Muscle layer of colon (tissue), 2 donors: ENCODE measurements around the gene OR10C1.
"Not testable (repeated sequence)": the region's sequence is repeated elsewhere in the genome, so short reads cannot be mapped to it uniquely, and the experiment has no call there.

Experiments used
- H3K27ac ChIP-seq: one replicate; pipeline ENCODE4 v1.7.0; 2013; ENCODE audit warnings: low read depth, mild to moderate bottlenecking, low read length, moderate library complexity
- H3K27me3 ChIP-seq, 2 donors: one replicate each; pipeline ENCODE4 v1.7.0; 2013; ENCODE audit warnings: low read length in 2 of 2, mild to moderate bottlenecking in 2 of 2; ENCODE audit not compliant: insufficient read depth in 2 of 2, control insufficient read depth in 1 of 2
- H3K36me3 ChIP-seq: one replicate; pipeline ENCODE4 v1.7.0; 2013; ENCODE audit warnings: mild to moderate bottlenecking, low read length; ENCODE audit not compliant: insufficient read depth
- H3K4me1 ChIP-seq: one replicate; pipeline ENCODE4 v1.7.0; 2013; ENCODE audit warnings: mild to moderate bottlenecking, low read length; ENCODE audit not compliant: insufficient read depth
- H3K4me3 ChIP-seq, 2 donors: one replicate each; pipeline ENCODE4 v1.7.0; 2013; ENCODE audit warnings: low read length in 2 of 2, low read depth in 1 of 2, mild to moderate bottlenecking in 1 of 2, moderate library complexity in 1 of 2
- H3K9ac ChIP-seq: one replicate; pipeline ENCODE4 v1.7.0; 2013; ENCODE audit warnings: low read length
- H3K9me3 ChIP-seq: one replicate; pipeline ENCODE4 v1.7.0; 2013; ENCODE audit warnings: mild to moderate bottlenecking, low read length
- donor health status: abdominal sarcoma.
- donor health status: Adenocarcinoma of cecum.

OR10C1 gene, protein sequence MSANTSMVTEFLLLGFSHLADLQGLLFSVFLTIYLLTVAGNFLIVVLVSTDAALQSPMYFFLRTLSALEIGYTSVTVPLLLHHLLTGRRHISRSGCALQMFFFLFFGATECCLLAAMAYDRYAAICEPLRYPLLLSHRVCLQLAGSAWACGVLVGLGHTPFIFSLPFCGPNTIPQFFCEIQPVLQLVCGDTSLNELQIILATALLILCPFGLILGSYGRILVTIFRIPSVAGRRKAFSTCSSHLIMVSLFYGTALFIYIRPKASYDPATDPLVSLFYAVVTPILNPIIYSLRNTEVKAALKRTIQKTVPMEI

DNA sequence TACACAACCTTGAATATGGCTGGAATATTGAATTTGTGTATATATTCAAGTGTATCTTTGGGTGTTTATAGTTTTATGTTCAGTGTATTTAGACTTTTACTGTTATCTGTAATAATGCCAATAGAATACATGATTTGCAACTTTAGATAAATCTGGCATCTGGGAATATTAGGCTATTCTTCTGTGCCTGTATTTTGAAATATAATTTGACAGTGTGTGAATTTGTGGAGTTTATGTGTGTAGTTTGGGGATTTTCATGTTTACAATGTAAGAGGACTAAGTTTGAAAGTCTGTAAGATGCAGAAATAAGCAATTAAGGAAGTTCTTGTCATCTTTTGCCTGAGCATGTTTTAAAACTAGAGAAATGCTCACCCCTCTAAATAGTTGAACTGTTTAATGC, at the start of gene OR10C1:
TSS of gene OR10C1 (plus strand) at position 301 of the 400 bp plus-strand sequence. CDS start 710 bp downstream, outside the sequence.
- Histone ChIP-seq H3K4me3 (no peak within 1 kb of the TSS), H3K4me1 (no peaks in the 10 kb centered on the region), H3K9me3 (no peaks in the 10 kb centered on the region), H3K36me3 (no peaks in the 10 kb centered on the region), H3K9ac (no peak within 1 kb of the TSS), H3K27me3 (no peaks in the 10 kb centered on the region), H3K27ac (no peak within 1 kb of the TSS)

DNA sequence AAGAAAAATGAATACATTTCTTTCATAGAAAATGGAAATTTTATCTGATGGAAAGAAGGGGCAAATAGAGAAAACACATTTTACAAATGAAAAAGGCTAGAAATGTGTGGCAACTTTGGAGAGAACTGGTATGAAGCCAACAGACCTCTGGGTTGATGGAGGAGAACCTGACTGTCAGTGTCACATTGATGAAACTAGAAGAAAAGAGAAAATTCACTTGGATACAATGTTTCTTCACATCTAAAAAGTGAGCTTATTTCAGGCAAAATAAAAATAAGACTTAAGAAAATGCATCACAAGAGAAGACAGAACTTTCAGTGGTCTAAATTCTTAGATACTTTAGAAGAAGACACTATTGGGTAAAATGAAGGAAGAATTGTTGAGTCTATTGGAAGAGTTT, 43.8 kb upstream of the OR10C1 start, which contains the start of gene OR12D2:
TSS of gene OR12D2 (plus strand) at position 301 of the 400 bp plus-strand sequence. CDS start 1,069 bp downstream, outside the sequence.
- Histone ChIP-seq H3K36me3 (no peaks in the 10 kb centered on the region), H3K27ac (no peak within 1 kb of the TSS), H3K27me3 (no peaks in the 10 kb centered on the region), H3K4me3 (no peak within 1 kb of the TSS), H3K9ac (no peak within 1 kb of the TSS), H3K4me1 (no peaks in the 10 kb centered on the region), H3K9me3 (no peaks in the 10 kb centered on the region)

DNA sequence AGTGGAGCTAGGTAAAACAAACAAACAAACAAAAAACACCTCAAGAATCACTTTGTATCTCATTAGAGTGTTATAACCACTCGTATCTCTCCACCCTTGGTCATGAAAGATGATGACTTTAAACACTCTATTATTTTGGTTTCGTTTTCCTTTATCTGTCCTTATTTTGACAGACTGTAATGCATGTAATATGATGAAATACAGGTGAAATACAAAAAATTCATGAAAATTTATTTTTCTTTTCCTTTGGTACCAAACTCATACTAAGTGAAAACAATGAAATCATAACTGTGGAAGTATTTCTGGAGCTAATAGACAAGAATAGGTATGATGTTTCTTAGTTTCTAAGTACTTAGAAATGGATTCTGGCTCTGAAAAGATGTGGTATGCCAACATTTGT, 39.6 kb upstream of the OR10C1 start:
- no peaks in the 10 kb centered on the region for H3K36me3 ChIP-seq
- H3K4me3 ChIP-seq: no peak overlapping the region
- no peaks in the 10 kb centered on the region for H3K9me3 ChIP-seq
- H3K27me3 ChIP-seq: no peaks in the 10 kb centered on the region
- no peak overlapping the region for H3K27ac ChIP-seq
- H3K9ac ChIP-seq: no peak overlapping the region
- H3K4me1 ChIP-seq: no peaks in the 10 kb centered on the region

DNA sequence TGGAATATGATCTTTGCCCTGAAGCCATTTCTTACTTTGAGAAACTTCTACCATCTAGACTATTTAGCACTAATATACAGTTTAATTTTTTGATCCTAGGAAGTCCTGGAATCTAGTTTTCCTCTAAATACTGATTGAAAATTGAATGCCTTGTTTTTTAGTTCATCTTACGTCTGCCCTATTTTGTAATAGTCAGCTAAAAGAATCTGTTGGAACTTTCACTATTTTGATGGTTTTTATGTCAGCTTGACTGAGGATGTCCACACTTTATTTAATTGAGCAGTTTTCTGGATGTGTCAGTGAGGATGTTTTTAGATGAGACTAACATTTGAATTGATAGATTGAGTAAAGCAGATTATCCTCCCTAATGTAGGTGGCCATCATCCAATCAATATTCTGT, 35.3 kb upstream of the OR10C1 start:
- no peak overlapping the region for H3K27ac ChIP-seq
- H3K4me3 ChIP-seq: no peak overlapping the region
- H3K9me3 ChIP-seq: no peaks in the 10 kb centered on the region
- H3K4me1 ChIP-seq: no peaks in the 10 kb centered on the region
- H3K36me3 ChIP-seq: no peaks in the 10 kb centered on the region
- no peaks in the 10 kb centered on the region for H3K27me3 ChIP-seq
- H3K9ac ChIP-seq: no peak overlapping the region

DNA sequence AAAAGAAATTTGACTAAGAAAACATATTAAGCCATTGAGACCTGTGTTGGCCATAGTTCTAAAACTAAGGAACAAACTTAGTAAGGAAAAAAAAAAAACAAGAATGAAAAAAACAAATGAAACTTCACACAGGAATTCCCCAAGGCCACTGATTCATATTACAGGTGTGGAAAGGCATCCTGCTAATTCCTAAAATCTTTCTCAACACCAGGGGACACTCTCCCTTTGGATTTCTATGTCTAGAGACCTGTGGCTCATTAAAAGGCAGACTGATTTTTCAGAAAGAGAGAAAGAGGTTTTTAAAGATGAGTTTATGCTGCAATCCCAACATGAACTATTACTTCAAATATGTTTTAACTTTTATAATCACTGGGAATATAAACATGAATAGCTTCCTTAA, 24.5 kb upstream of the OR10C1 start, which contains the start of gene OR12D1:
TSS of gene OR12D1 (plus strand) at position 341 of the 400 bp plus-strand sequence.
- H3K36me3 ChIP-seq: no peaks in the 10 kb centered on the region
- no peaks in the 10 kb centered on the region for H3K27me3 ChIP-seq
- no peak within 1 kb of the TSS for H3K27ac ChIP-seq
- no peaks in the 10 kb centered on the region for H3K4me1 ChIP-seq
- no peak within 1 kb of the TSS for H3K4me3 ChIP-seq
- H3K9me3 ChIP-seq: no peaks in the 10 kb centered on the region
- no peak within 1 kb of the TSS for H3K9ac ChIP-seq

DNA sequence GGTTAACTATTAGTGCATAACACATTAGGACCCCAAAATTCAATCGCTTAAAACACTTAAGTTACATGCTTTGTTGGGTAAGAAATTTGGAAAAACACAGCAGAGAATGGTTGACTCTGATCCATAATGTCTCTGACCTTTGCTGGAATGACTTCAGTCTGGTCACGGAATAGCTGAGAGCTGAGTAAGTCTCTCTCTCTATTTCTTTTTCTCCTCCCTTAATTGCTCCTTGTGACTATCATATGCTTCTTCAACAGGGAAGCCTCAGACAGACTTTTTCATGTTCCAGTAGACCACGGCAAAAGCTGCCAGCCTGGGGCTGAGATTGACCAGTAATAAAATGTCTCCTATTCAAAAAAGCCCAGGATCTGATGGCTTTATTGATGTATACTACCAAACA, 19.6 kb upstream of the OR10C1 start:
- Histone ChIP-seq H3K27ac (no peak overlapping the region), H3K27me3 (no peaks in the 10 kb centered on the region), H3K4me1 (no peaks in the 10 kb centered on the region), H3K9me3 (no peaks in the 10 kb centered on the region), H3K9ac (no peak overlapping the region), H3K36me3 (no peaks in the 10 kb centered on the region), H3K4me3 (no peak overlapping the region)

DNA sequence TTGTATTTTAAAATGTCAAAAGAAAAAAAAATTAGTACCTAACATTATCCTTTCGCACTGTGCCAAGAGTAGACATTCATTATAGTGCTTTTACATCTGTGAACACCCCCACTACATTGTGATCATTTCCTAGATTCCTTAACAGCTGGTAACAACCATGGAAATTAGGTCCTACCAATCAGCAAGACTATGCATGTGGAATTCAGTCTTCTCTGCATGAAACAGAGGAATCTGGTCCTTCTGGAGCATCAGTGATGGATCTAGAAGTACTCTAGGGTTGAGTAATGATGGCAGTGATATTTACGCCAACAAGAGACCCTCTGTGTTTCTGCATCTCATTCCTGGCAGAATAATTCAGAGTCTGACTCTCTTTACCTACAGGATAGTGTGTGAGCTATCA, 14.9 kb upstream of the OR10C1 start:
- Histone ChIP-seq H3K4me3 (no peak overlapping the region), H3K4me1 (no peaks in the 10 kb centered on the region), H3K27me3 (no peaks in the 10 kb centered on the region), H3K9ac (no peak overlapping the region), H3K9me3 (no peaks in the 10 kb centered on the region), H3K27ac (no peak overlapping the region), H3K36me3 (no peaks in the 10 kb centered on the region)

DNA sequence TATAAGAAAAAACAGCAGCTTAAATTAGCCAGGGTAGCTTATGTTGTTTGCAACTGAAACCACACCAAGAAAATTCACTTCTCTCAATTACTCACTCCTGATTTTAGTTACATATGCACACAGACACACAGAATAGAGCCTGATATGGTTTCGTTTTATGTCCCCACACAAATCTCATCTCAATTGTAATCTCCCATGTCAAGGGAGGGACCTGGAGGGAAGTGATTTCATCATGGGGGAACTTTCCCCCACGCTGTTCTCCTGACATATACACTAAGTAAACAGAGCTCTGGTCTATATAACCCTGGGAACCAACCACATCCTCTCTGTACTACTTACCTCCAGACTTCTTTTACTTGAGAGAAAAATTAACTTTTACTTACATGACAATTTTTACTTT, 14.5 kb upstream of the OR10C1 start:
- no peaks in the 10 kb centered on the region for H3K4me1 ChIP-seq
- H3K4me3 ChIP-seq: no peak overlapping the region
- H3K27me3 ChIP-seq: no peaks in the 10 kb centered on the region
- no peak overlapping the region for H3K27ac ChIP-seq
- no peaks in the 10 kb centered on the region for H3K9me3 ChIP-seq
- H3K9ac ChIP-seq: no peak overlapping the region
- H3K36me3 ChIP-seq: no peaks in the 10 kb centered on the region

DNA sequence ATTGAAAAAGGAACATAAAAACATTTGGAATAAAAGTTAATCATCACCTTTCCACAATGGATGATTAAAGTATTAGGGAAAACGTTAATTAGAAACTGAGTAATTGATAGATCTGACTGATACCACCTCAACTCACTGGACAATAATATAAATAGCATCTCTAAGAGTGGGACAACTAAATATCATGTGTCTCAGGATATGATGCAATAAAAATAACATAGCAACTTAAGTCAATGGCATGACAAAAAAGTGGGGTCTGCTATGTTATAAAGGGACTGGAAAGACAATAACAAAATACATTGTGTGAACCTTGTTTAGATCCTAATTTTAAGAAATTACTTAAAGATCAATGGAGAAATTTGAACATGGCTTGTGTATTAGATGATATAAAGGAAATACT, 14.0 kb upstream of the OR10C1 start:
- H3K4me3 ChIP-seq: no peak overlapping the region
- no peaks in the 10 kb centered on the region for H3K9me3 ChIP-seq
- H3K27me3 ChIP-seq: no peaks in the 10 kb centered on the region
- H3K27ac ChIP-seq: no peak overlapping the region
- H3K4me1 ChIP-seq: no peaks in the 10 kb centered on the region
- no peaks in the 10 kb centered on the region for H3K36me3 ChIP-seq
- no peak overlapping the region for H3K9ac ChIP-seq

DNA sequence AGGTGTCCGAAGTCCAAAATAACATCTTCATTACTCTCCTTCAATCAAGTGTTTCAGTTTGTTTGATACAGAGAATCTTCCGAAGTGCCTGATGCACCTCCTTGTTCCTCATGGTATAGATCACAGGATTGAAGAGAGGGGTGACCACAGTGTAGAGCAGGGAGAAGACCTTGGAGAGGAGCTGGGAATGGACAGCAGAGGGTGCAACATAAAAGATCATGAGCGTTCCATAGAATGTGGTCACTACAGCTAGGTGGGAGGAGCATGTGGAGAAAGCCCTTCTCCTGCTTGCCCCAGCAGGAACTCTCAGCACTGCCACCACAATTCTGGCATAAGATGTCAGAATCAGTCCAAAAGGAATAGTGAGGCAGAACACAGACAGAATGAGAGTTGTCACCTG, 12.5 kb upstream of the OR10C1 start:
- H3K36me3 ChIP-seq: no peaks in the 10 kb centered on the region
- no peaks in the 10 kb centered on the region for H3K27me3 ChIP-seq
- H3K9me3 ChIP-seq: no peaks in the 10 kb centered on the region
- no peaks in the 10 kb centered on the region for H3K4me1 ChIP-seq
- no peak overlapping the region for H3K4me3 ChIP-seq
- no peak overlapping the region for H3K27ac ChIP-seq
- H3K9ac ChIP-seq: no peak overlapping the region

DNA sequence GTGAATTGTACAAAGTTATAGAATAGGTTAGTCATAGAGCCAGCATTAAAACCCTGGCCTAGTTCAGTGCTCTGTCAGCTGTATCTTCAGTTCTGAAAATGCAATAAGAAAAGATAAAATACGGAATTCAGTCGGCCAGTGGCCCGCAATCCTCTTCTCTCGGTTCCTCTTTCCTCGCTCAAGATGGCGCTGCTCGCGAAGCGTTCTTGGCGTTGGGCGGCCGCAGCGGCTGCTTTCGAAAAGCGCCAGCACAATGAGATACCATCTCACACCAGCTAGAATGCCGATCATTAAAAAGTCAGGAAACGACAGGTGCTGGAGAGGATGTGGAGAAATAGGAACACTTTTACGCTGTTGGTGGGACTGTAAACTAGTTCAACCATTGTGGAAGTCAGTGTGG, 2.4 kb upstream of the OR10C1 start:
- not testable (repeated sequence) for H3K9me3 ChIP-seq, H3K27me3 ChIP-seq, H3K36me3 ChIP-seq, H3K4me1 ChIP-seq, H3K9ac ChIP-seq, H3K4me3 ChIP-seq, H3K27ac ChIP-seq

DNA sequence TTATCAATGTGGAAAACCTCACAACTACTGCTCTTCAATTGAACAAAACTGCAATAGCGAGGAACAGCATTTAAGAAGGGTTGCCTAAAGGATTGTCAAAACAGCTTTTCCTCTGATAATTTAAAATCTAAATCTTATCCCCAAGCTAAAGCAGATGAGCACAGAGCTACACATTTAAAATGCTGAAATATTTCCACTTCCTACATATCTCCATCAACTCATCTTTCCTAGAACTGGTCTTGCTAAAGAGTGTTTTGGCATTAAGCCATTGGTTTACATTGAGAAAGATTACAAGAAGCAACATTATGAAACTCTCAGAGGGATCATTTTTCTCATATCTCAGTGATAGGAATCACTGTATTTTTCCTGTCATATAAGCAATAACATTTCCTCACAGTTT, 3.6 kb downstream of the OR10C1 start:
- no peak overlapping the region for H3K9ac ChIP-seq
- no peak overlapping the region for H3K27ac ChIP-seq
- no peaks in the 10 kb centered on the region for H3K36me3 ChIP-seq
- no peaks in the 10 kb centered on the region for H3K9me3 ChIP-seq
- no peak overlapping the region for H3K4me3 ChIP-seq
- no peaks in the 10 kb centered on the region for H3K27me3 ChIP-seq
- no peaks in the 10 kb centered on the region for H3K4me1 ChIP-seq
